Measurements from ENCODE around the gene COL4A5. TPM values are rescaled to one million over a fixed set of nuclear protein-coding genes. Genes with fewer than 3 reads are reported as not detected.
"Not testable (repeated sequence)": the region's sequence is repeated elsewhere in the genome, so short reads cannot be mapped to it uniquely, and the experiment has no call there.

The COL4A5 gene
- total RNA-seq, 1 experiment from 2014 or later, result 29.4 TPM

- TF ChIP-seq REST (IDR thresholded peaks at IDR 0.05; ENCODE audit: low read depth), result no peak
- no peak for TF ChIP-seq ZNF274 (IDR thresholded peaks at IDR 0.05; ENCODE audit: low read depth, low read length)
- no peak for TF ChIP-seq EGR1 (IDR thresholded peaks at IDR 0.05; ENCODE audit: low read depth)
- no peak for TF ChIP-seq SIN3A (IDR thresholded peaks at IDR 0.05; ENCODE audit: low read depth)
- no peak for TF ChIP-seq SRF (IDR thresholded peaks at IDR 0.05; ENCODE audit: low read depth)
Observed at GRCh38 chrX:108439426-108439942, at the start of gene COL4A5 (continued).

- H3K9me2 ChIP-seq (ENCODE audit: insufficient read depth); H4K20me1 ChIP-seq (ENCODE audit: insufficient read depth); POLR2A ChIA-PET; intact Hi-C loops (cut with micrococcal nuclease); RAD21 ChIA-PET (ENCODE audit: low non-redundant PET in 1 of 2, low total read pairs in 2 of 2, uncharacterized antibody in 2 of 2, unreplicated experiment in 2 of 2); H3K27ac ChIP-seq (ENCODE audit: low read depth, low read length); BruUV-seq (replicated peaks); H3K27me3 ChIP-seq (ENCODE audit: insufficient read depth, low read length); CTCF ChIA-PET; DNase-seq (ENCODE audit: low read depth, low spot score); H3K9me3 ChIP-seq (ENCODE audit: control insufficient read depth in 1 of 2, insufficient read depth in 1 of 2, low read depth in 1 of 2, low read length in 2 of 2); H2AFZ ChIP-seq (ENCODE audit: low read depth, low read length, poor library complexity, severe bottlenecking); ATAC-seq; H3K36me3 ChIP-seq (ENCODE audit: control insufficient read depth in 1 of 2, insufficient read depth in 2 of 2, low read length in 2 of 2); H3K4me2 ChIP-seq (ENCODE audit: low read length); H3K79me2 ChIP-seq (ENCODE audit: insufficient read depth, low read length); H3K9ac ChIP-seq (ENCODE audit: low read length); H3K4me3 ChIP-seq (replicated peaks in 1 of 2; ENCODE audit: low read depth in 1 of 2, low read length in 2 of 2): not testable (repeated sequence)
- peaks cover 0 to 12% of the 10 kb centered on the region in 2 experiments; a peak in 3 of 4 replicates for H3K4me1 ChIP-seq (ENCODE audit: control insufficient read depth in 1 of 2, insufficient read depth in 2 of 2, low read length in 2 of 2)
Observed at GRCh38 chrX:108390976-108391717, 48.5 kb upstream of the COL4A5 start.
